HG02571 (cell line): ENCODE measurements around the gene CACNA1C.

Source experiments
- ATAC-seq: cut with Tn5 transposase; IDR thresholded peaks from one replicate; pipeline ENCODE4 v1.9.1; 2021; ENCODE audit warnings: mild to moderate bottlenecking, moderate library complexity; ENCODE audit not compliant: unreplicated experiment

CACNA1C gene

GRCh38 chr12:2167231-2167630 is 114.4 kb downstream of the CACNA1C start:
- ATAC-seq: no peak

- ATAC-seq: no peak
Observed at GRCh38 chr12:2168808-2169207, 116.0 kb downstream of the CACNA1C start.

DNA sequence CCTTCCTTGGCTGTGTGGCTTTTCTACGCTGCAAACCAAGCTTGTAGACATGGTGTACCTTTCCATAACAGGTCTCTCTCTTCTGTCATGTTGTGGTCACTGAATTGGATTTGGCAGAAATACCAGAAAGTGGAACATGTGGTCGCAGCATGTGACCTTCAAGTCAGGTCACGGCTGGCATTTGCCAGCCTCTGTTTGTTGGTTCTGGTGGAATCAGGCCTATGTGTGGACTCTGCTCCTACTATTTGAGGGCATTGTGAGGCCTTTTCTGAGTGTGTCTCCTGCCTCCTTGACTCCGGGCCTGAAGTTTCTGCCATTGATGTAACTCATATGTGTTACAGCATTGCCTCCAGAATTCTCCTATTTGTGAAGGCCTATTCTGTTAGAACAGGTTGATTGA is 116.7 kb downstream of the CACNA1C start:
- no peak for ATAC-seq

DNA sequence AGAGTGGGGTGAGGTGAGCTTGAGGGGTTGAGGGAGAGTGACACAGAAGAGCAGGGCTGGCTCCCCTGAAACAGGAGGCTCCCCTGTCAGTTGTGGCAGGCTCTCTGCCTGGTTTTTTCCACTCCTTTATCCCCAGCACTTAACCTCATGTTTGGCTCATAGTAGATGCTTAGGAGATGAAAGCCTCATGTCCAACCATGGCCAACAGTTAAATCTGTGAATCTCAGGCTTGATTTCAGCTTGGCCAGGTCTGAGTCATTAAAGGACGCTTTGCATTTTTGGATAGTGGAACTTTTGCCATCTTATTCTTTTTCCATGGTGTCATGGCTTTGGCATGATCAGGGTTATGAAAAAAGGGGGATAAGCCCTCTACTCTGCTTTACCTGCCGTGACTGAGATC is 117.2 kb downstream of the CACNA1C start:
- no peak for ATAC-seq

DNA sequence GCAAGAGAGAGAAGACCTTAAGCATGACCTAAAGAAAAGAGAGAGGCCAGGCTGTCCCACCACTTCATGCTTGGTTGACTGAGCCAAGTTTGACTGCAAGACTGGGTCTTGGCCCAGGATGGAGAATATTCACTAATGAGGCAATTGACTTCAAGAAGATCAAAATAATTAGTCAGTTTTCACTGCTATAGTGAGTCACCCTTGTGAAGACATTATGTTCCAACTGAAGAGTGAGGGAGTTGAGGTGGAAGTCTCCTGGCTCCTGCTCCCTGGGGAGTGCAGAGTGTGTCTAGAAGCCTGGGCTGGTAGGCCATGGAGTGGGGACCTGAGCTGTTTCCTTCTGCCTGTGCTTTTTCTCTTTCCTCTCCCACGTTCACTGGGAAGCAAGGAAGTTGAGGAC is 117.6 kb downstream of the CACNA1C start:
- no peak for ATAC-seq

DNA sequence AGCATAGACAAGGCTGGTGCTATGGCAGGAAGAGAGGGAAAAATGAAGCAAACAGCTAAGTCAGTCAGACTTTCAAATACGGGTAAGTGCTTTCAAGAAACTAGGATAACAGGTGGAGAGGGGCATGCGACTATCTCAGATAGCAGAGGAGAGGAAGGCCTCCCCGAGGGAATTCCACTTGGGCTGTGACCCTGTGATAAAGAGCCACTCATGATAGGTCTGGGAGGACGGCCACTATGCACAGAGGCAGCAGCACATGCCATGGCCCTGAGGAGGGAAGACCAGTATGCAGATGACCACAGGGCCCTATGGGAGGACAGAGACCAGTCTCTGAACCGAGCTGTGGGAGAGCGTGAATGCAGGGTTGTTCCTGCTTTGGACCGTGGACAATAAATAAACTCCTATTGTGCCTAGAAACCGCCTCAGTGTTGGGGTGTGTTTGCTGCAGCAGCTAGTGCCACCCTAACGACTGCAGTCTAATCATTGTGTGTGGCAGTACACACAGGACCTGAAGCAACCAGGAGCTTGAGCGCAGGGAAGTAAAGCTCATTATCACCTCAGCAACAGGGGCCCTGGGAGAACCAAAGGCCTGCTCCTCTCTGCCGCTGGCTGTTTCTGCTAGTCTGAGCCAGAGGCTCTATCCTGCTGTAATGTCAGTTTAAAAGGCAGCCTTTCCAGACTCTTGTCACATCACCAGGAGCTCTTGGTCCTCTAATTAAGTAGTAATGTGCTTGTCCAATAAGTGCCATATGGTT is 119.1 kb downstream of the CACNA1C start:
- no peak for ATAC-seq

DNA sequence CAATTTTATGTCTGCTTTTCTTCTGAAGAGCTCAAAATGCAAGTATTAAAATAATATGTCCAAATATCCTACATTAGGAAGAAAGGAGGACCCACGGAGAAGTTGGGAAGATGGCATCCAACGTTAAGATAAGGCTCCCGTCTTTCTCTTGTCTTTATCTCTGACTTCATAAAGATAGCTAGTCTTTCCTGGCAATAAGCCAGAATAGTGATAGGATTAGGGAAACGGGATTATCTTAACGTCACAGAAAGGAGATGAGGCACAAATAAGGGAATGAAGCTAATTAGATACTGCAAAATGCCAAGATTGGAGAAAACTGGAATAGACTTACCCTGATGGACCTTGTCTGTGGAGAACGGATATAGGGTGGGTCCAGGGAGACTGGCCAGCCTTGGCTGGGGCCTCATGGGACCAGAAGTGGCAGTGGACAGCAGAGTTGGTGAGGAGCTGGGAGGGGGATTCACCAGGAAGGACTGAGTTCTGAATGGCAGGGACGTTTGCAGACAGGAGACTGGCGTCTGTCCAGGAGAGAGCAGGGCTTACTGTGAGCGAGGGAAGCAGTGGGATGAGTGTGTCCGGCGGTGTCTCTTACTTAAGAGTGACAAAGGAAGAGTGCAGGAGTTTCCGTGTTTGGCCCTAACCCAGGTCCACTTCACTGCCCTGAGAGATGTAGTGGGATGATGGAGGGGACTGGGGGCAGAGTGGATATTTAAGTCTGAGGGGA is 119.9 kb downstream of the CACNA1C start:
- ATAC-seq: no peak

- no peak for ATAC-seq
Observed at GRCh38 chr12:2173971-2174370, 121.2 kb downstream of the CACNA1C start.

DNA sequence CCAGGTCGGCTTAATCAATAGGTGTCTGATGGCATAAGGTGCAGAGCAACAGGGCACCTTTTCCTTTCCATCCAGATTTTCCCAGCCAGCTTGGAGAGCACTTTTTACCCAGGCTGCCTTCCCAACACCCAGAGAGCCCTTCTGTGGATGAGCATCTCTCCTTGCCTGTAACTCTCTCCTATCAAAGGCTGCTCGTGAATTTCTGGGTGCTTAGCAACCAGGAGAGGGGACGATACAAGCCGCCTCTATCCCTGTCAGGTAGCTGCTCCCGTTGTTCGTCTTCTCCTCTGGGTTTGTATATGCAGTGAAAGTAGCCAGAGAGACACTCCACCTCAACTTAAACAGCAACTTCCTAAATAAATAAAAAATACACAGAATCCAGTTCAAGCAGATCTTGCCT is 124.2 kb downstream of the CACNA1C start:
- ATAC-seq: no peak

DNA sequence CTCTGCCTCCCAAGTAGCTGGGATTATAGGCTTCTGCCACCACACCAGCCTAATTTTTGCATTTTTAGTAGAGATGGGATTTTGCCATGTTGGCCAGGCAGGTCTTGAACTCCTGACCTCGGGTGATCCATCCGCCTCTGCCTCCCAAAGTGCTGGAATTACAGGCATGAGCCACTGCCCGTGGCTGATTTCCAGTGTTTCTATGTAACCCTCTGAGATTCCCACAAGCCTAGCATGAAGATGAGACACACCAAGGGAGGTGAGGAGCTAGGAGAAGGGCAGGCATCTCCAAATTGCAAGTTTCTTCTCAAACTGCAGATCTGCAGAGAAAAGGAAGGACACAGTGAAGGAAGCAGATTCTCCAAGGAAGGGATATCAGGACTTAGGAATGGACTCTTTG is 125.0 kb downstream of the CACNA1C start:
- no peak for ATAC-seq

- ATAC-seq: no peak
Observed at GRCh38 chr12:2179058-2179457, 126.3 kb downstream of the CACNA1C start.

DNA sequence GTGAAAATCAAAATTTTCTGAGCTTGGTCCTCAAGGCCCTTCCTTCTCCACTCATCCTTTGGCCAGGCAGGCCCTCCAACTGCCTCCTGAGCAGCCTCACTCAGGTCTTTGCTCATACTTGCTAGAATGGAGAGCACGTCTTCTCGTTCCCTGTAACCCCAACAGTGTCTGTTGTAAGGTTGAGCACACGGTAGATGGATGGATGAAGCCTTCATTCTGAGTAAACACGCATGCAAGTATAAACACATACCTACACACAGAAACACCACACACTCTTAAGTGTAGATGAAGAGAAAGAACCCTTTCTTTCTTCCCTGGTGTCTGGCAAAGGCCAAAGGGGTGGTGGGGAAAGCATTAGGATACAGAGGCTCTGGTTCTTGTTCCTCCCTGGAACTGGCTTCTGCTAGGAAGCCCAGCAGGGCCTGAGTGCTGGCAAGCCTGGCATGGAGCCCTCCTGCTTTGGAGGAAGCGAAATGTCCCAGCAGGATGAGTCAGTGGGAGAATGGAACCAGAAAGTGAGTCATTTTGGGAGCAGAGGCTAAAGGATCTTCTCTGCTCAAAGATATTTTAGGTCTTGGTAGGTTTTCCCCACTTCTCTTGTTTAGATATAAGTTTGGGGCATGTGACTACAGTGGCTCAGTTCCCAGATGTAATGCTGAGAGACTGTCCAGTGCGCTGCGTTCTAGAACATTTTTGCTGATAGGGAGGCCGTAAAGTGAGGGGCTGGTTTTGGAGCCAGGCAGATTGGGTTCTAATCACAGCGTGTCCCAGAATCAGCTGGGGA is 127.4 kb downstream of the CACNA1C start:
- ATAC-seq: no peak

DNA sequence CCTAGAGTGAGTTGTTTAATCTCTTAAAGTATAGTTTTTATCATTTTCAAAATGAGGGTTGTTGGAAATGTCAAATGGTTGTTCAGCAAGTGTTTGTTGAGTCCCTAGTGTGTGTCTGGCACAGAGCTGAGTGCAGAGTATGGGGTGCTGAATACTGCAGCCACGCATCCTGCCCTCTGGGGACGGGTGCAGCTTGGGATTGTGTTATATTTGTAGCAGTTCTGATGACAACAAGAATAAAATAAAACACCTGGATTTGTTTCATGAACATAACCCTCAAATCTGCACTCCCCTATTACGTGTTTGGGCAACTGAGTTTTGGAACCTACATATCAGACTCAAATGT is 127.9 kb downstream of the CACNA1C start:
- ATAC-seq: no peak

GRCh38 chr12:2183556-2184541 is 131.1 kb downstream of the CACNA1C start:
- ATAC-seq: no peak

DNA sequence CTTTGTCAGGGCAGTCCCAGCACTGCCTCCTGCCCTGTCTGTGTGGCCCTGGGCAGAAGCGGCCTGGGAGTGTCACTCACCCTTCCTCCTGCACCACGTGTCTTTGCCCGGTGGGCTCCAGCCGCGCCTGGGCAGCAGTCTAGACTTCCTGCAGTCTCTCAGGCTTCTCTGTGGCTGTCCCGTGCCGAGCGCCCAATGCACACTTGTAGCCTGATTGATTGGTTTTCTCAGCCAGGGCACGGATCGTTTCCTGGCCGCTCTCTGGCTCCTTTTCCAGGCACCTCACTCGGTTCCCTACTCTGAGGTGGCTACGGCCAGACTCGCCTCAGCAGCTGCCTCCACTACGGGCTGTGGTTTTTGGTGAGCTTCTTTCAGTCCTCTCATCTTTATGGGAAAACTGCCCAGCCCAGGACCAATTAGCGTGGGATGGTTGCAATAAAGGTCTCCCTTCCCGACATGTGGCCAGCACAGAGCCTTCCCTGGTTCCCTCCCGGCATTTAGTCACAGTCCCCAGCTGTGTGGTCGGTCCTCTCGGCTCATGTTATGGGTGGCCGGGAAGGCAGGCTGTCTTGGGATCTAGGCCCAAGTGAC is 133.1 kb downstream of the CACNA1C start:
- no peak for ATAC-seq

DNA sequence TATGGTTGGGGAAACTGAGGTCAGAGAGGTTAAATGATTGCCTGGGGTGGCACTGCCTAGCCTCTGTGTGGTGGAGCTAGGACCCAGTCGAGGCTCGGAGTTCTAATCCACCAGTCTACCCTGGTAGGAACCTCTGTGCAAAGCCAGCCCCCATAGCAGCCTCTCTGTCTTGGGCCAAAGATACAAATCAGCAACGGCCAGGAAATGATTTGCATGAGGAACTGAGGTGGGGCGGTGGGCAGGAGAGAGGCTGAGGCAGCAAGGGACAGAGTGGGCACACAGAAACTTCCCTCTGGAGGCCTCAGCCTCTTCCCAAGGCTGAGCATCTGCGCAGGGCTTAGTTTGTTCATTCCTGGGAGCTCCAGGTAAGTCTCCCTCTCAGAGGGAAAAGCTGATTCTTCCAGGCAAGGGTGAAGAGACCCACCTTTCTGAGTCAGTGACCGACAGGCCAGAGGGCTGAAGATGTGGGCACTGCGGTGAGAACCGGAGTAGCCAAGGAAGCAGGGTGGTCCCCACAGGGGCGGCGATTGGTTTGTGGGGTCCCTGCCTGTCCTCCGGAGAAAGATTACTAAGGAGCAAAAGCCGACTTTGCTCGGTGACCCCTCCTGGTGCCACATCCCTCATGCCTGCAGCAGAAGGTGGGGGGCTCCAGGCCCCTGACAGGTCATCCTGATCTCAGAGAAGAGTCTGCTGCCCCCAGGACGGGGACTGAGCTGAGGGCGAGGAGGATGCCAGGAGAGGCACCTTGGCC is 134.6 kb downstream of the CACNA1C start:
- ATAC-seq: no peak

DNA sequence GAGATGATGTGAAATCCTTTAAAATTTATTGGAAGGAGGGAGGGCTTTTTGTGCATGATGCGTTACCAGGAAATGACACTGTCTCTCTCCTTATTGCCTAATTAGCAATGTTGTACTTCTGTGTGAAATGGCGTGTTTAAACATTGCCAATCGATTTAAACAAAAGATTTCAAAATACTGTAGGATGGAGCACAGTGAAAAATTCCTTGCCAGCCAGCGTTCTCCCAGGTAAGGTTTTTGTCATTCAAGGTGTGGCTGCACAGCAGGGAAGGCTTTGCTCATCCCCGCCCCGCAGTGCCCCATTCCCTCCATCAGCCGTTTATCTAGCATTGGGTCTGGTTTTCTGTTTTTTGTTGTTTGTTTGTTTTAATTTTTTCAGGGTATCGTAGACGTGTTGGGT is 137.3 kb downstream of the CACNA1C start:
- ATAC-seq: no peak

GRCh38 chr12:2190896-2191533 is 138.2 kb downstream of the CACNA1C start:
- no peak for ATAC-seq

- ATAC-seq: no peak
Observed at GRCh38 chr12:2191534-2192153, 138.9 kb downstream of the CACNA1C start.
